HG03342 (cell line): Measurements from ENCODE around the gene ERFL.
"Not testable (repeated sequence)": the region's sequence is repeated elsewhere in the genome, so short reads cannot be mapped to it uniquely, and the experiment has no call there.

Source experiments
- ATAC-seq: cut with Tn5 transposase; IDR thresholded peaks from one replicate; pipeline ENCODE4 v1.9.1; 2021; ENCODE audit warnings: mild to moderate bottlenecking, moderate library complexity; ENCODE audit not compliant: unreplicated experiment

ERFL gene

DNA sequence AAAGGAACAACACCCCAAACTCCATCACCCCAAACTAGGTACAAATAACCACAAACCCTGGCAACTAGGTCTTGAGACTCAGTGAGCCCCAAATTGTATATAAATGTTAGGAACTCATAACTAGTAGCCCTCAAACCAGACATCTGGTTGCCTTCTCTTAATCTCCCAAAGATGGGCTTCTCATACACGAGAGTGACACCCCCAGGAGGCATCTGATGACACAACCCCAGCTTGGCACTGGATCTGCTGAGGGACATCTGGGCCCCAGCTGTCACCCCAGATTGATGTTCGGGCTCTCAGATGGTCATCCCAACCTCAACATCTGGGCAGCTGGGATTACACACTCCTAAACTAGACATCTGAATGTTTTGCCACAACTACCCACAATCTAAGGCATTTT lies 16.1 kb upstream of the ERFL start:
- ATAC-seq, result no peak

- no peak for ATAC-seq
These were observed 13.4 kb upstream of the ERFL start for GRCh38 chr19:41941410-41942202.

DNA sequence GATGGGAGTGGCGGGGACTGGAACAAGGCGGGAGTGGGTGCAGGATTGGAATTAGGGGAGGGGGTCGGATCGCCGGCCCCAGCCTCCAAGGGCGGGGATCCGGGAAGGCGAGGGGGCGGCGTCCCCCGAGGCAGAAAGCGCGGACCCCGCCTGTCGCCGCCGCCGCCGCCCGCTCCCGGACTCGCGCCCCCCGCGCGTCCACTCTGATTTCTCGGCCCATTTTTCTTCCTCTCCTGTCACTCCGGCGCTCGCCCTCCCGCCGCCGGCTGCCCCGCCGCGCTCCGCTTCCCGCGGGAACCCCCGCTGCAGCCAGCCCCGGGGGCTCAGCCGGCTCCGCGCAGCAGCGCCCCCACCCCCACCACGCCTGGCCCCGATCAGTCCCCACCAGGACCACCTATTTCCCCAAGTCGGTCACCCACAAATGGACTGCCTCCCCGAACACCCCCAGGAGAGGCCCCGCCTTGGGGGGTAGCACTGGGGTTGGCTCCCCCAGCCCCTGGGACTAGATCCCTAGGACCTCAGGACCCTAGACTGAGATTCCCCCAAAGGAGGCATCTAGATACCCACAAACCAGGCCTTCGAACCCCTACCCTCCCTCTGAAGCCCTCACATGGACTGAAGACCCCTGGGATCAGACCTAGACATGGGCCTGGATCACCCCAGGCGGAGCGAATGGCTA lies 12.6 kb upstream of the ERFL start:
- ATAC-seq, result no peak

DNA sequence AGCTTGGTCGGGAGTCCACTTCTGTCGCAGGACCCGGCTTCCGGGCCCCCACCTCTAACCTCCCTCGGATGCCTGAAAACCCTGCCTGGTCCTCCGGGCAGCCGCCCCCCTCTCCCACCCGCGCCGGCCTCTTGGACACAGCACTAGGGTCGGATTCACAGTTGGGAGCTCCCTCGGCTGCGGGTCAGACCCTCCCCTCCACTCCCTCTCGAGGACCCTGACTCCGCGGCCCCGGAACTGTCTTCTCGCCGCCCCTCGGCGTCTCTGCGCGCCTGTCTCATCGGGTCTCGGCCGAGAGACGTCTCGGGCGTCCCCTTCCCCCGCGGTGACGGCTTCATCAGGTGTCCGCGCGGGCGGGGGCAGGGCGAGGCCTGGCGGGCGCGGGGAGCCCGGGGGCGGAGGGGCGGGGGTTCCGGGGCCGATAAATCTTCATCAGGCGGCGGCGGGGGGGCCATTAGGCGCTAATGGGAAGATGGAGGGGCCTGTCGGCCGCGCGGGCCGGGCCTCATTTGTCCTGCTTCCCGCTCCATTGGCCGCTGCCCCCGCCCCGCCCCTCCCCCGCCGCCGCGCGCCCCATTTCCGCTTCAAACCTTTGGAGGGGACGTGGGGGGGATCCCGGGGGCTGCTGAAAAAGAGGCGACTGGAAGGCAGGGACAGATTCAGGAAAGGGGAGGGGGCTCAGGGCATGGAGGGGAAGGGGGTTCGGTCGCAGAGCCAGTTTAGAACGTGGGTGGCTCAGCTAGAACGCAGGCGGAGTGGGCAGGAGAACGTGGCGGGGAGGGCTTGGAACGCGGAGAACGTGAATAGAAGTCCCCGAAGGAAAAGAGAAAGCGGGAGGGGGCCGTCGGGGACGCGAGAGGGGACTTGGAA lies 11.8 kb upstream of the ERFL start:
- no peak for ATAC-seq

DNA sequence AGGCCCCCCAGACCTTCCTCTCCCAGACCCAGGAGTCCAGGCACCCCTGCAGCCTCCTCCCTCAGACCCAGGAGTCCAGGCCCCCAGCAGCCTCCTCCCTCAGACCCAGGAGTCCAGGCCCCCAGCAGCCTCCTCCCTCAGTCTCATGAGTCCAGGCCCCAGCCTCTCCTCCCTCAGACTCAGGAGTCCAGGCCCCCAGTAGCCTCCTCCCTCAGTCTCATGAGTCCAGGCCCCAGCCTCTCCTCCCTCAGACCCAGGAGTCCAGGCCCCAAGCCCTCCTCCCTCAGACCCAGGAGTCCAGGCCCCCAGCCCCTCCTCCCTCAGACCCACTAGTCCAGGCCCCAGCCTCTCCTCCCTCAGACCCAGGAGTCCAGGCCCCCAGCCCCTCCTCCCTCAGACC lies 11.0 kb upstream of the ERFL start:
- ATAC-seq, result not testable (repeated sequence)

DNA sequence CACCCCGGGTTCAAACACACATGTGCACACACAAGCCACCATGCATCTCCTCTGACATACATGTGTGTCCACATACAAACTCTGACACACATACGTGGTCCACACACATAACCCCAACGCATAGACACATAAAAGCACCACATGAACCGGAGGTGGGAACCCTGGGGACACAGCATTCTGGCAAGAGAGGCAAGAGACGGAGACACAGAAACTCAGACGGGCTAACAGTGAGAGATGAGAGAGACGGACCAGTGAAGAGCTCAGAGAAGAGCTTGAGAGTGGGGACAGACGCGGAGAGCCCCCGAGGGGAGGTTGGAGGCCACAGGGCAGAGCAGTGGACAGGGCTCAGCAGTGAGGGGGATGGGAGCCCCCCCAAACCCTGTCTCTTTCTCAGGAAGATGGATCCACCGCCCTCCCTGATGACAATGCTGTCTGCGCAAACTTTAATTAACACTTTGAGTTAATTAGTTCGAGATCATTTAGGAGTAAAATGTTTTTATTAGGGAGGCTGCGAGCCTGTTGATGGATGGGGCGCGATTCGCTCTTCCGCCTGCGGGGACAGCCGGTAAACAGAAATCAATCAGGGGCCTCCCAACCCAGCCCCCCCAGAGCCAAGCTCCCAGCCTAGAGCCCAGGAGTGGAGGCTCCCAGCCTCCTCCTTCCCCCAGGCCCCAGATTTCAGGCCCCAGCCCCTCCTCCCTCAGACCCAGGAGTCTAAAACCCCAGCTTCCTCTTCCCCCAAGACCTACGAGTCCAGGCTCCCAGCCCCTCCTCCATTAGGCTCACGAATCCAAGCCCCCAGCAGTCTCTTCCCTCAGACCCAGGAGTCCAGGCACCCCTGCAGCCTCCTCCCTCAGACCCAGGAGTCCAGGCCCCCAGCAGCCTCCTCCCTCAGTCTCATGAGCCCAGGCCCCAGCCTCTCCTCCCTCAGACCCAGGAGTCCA lies 9.5 kb upstream of the ERFL start:
- ATAC-seq, result no peak

- ATAC-seq, result no peak
These were observed 8.7 kb upstream of the ERFL start for GRCh38 chr19:41936961-41937360.

DNA sequence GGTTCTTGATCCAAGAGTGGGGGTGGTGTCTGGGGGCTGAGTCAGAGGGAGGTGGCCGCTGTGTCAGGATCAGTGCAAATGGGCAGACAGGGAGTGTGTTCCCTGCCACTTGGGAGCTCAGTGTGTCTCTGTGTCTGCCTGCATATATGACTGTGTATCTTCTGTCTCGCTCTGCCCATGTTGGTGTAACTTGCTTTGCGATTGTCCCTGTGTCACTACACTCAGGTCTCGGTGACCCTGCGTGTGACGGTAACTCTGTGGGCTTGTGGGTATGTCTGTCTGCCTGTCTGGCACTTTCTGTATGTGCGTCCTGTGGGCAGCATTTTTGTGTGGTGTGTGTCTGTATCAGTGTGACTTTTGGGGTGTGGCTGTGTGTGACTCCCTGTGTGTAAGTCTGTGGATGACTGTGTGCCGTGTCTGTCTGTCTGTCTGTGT lies 8.2 kb upstream of the ERFL start:
- ATAC-seq, result no peak

DNA sequence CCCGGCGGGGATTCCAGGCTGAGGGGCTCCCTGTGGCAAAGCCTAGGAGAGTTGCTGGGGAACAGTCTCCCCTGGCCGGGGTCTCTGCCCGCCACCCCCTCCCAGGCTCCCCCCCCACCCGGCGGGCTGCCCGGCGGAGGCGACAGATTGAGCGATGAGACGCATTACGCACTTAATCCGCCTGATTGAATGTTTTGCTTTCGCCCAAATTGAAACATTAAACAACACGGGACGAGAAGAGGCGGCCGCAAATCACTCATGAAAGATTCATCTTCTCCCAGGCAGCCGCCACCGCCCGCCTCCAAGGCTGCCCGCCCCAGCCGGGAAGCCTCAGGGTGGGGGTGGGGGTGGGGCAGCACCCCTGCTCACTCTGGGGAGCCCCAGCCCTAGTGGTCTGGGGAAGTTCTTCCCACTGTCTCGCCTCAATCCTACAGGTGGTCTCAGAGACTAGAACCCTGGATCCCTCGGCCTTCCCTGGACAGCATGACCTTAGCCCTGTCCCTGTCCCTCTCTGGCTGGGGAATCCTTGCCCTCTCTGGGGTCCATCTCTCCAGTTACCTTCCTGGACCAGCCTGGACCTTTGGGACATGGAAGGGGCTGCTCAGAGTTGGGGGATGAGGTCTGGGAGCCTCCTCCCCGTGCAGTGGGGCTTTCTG lies 7.6 kb upstream of the ERFL start:
- ATAC-seq, result no peak

DNA sequence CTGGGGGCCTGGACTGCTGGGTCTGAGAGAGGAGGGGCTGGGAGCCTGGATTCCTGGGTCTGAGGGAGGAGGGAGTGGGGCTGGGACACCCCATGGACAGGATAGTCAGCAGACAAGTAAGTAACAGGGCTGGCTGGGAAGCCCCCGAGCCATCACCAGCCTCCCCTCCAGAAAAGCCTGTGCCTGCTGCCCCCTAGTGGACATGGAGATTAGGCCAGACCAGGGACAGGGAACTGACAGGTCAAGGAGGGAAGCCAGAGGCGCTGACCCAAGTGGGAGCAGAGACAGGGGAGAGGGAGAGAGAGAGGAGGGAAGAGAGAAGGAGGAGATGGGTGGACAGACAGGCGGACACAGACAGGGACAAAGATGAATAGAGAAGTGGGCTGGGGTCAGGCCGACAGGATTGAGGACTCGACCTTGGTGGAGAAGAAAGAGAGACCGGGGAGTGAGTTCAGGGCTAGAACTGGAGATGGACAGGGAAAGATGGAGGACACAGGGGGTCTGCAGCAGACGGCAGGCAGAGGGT lies 6.7 kb upstream of the ERFL start:
- no peak for ATAC-seq

GRCh38 chr19:41933693-41934426 lies 5.6 kb upstream of the ERFL start:
- no peak for ATAC-seq

DNA sequence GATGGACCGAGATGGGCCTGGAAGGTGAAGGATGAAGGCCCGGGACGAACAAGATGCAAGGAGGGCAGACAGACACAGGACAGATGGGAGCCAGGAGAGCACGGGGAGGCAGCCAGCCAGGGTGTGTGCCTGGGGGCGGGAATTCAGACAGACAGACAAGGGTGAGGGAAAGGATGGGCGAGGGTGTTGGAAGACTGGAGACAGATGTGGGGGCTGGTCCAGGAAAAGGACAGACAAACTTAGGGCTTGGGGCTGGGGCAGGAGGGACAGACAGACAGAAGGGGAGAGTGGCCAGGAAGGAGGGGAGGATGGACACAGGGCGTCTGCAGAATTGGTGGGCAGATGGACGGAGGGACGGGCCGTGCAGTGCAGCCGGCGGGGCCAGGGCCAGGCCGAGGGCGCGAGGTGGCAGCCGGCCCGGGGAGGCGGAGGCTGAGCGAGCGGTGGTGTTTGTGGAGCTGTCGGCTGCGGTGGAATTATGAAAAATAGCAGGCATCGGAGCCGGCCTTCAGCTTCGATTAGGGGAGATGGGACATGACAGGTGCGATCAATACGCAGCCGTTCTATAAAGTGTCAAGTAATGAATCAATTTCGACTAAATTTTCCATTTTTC lies 4.6 kb upstream of the ERFL start:
- ATAC-seq, result no peak

DNA sequence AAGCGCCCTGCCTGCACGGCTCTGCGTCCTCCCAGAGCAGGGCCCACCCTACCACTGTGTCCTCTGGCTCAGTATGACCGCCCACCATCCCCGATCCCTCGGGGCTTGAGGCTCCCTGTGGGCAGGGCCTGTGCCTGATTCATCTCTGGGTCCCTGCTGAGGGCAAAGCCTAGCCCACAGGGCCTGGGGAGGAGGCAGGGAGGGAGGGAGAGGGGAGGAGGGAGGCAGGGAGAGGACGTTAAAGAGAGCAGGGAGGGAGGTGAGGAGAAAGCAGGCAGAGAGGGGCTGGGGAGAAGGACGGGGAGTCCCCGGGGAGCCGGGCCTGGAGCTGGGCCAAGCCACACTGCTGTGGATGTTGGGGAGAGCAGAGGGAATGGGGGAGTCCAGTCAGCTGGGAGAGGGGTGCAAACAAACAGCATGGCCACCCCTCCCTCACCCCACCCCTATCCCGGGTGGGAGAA lies 4.0 kb upstream of the ERFL start:
- ATAC-seq, result no peak

DNA sequence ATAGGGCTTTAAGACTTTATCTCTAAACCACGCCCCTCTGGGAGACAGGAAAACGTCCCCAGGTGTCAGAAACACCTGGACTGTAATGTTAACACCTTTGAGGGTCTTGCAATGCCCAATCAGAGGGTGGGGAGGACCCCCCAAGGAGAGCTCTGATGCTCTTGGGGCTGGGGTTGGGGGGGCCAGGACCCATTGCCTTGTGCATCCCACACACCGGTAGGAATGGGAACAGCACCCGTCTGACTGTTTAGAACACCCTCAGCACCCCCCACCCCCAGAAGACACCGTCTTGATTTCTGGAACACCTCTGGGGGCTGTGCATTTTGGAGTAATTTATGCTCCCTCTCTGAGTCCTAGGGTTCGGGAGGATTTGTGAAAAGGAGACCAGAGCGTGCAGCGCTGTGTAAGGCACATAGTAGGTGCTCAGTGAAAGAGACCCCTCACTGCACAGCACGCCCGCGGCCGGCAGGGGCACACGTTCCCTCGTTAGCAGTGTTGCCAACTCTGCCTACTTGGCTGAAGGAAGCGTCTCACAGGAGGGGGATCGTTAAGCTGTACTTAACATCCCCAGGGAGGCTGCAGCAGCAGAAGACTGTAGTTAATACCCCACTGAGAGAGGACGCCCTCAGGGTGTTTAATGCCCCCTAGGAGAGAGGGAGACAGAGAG lies 2.8 kb upstream of the ERFL start:
- ATAC-seq, result no peak

DNA sequence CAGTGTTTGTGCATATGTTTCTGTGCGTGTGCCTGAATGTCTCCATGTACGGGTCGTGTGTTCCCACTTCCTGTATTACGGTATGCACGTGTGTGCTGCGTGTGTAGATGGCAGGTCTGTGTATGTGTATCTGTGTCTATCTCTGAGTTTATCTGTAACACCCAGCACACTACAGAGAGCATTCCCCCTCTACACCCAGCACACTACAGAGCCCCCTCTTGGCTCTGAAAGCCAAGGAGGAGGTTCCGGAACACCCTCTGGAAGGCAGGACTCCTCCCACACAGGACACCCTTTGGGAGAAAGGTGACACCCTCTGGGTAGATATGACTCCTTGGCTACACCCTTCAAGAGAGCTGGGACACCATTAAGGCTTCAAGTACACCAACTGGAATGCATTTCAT lies 2.1 kb upstream of the ERFL start:
- ATAC-seq, result no peak

- no peak for ATAC-seq
These were observed 1.4 kb upstream of the ERFL start for GRCh38 chr19:41929536-41930071.

- ATAC-seq, result no peak
These were observed 696 bp upstream of the ERFL start for GRCh38 chr19:41928754-41929535.
